OCI-LY3 (cell line): ENCODE data around the gene WEE1.

Experiments used
- H2AFZ ChIP-seq: fragments of 200-600, 300-600 bp; shearing (Covaris generic); 2 replicates; pipeline ENCODE4 v1.6.0; 2014; ENCODE audit warnings: antibody characterized with exemption, low read depth, low read length
- H3K27ac ChIP-seq: fragments of 200-600, 300-600 bp; sonication (generic); 2 replicates; pipeline ENCODE4 v1.5.1; 2014; ENCODE audit warnings: mild to moderate bottlenecking, low read length, moderate library complexity, mixed read lengths
- H3K27me3 ChIP-seq: fragments of 200-600, 300-600 bp; sonication (generic); 2 replicates; pipeline ENCODE4 v1.6.1; 2014; ENCODE audit warnings: low read depth, low read length, mixed read lengths
- H3K36me3 ChIP-seq: fragments of 200-600, 300-600 bp; sonication (generic); replicated peaks from 2 replicates; pipeline ENCODE3; 2014; ENCODE audit warnings: low read depth, low read length, mixed read lengths
- H3K4me1 ChIP-seq: fragments of 300-600, 200-600 bp; sonication (generic); 2 replicates; pipeline ENCODE4 v1.6.1; 2014; ENCODE audit warnings: low read length, mixed read lengths
- H3K4me2 ChIP-seq: fragments of 200-600, 300-600 bp; sonication (generic); 2 replicates; pipeline ENCODE4 v1.6.1; 2014; ENCODE audit warnings: low read length, mixed read lengths
- H3K4me3 ChIP-seq: fragments of 300-600, 200-600 bp; sonication (generic); 2 replicates; pipeline ENCODE4 v1.5.1; 2014; ENCODE audit warnings: antibody characterized with exemption, mild to moderate bottlenecking, low read length, moderate library complexity
- H3K79me2 ChIP-seq: fragments of 300-600, 200-600 bp; shearing (Covaris generic); 2 replicates; pipeline ENCODE4 v1.6.1; 2014; ENCODE audit warnings: mild to moderate bottlenecking, low read length, mixed read lengths
- H3K9ac ChIP-seq: fragments of 300-600, 200-600 bp; shearing (Covaris generic); 2 replicates; pipeline ENCODE4 v1.6.0; 2014; ENCODE audit warnings: mild to moderate bottlenecking, low read length, moderate library complexity
- H3K9me3 ChIP-seq: fragments of 200-600, 300-600 bp; shearing (Covaris generic); 2 replicates; pipeline ENCODE4 v1.6.1; 2014; ENCODE audit warnings: low read length, mixed read lengths; ENCODE audit not compliant: insufficient read depth
- H4K20me1 ChIP-seq: fragments of 200-600, 300-600 bp; sonication (generic); 2 replicates; pipeline ENCODE4 v1.6.1; 2016; ENCODE audit warnings: low read length, mixed read lengths; ENCODE audit not compliant: insufficient read depth
- CTCF ChIP-seq: fragments of 200-600, 300-600 bp; sonication (generic); IDR thresholded peaks from 2 replicates; pipeline ENCODE4 v1.5.1; 2014; ENCODE audit warnings: antibody characterized with exemption, low read length, low read depth
- EZH2phosphoT487 ChIP-seq: fragments of 200-600 bp; shearing (Covaris generic); IDR thresholded peaks from 2 replicates; pipeline ENCODE4 v1.6.1; 2018; ENCODE audit warnings: antibody characterized with exemption, mixed run types, low read depth

The WEE1 gene

GRCh38 chr11:9573052-9573774 lies at the start of gene WEE1:
Gene WEE1, plus strand, starts transcription at chr11:9573670. Its CDS starts 264 bp downstream, at chr11:9573934.
- peak within 1 kb of the TSS; percentile 62 for H2AFZ ChIP-seq

DNA sequence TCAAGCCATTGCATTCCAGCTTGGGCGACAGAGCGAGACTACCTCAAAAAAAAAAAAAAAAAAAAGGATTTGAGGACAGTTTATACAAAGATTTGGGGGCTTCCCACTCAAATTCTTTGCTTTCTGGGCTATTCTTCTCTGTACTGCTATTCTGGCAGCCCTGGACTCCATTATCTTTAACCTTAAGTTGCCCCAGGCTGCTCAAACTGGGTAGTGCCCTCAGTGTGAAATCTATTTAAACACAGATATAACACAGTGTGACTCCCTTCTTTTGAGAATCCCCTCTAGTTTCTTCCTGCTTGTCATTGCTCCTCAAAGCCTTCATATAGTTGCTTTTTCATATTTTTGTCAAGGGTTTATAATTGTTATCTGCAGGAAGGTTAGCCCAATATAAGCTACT lies 49.5 kb upstream of the WEE1 start:
- Histone ChIP-seq H3K36me3 (peaks cover 18% of the 10 kb centered on the region), H2AFZ (no peak overlapping the region), H4K20me1 (no peaks in the 10 kb centered on the region), H3K9me3 (no peaks in the 10 kb centered on the region), H3K27me3 (no peaks in the 10 kb centered on the region), H3K79me2 (no peaks in the 10 kb centered on the region), H3K4me1 (no peaks in the 10 kb centered on the region), H3K9ac (no peak overlapping the region), H3K4me2 (no peak overlapping the region), H3K4me3 (no peak overlapping the region), H3K27ac (no peak overlapping the region)
- no peak for TF ChIP-seq CTCF
- TF ChIP-seq EZH2phosphoT487, result no peak

More at GRCh38 chr11:9573052-9573774, at the start of gene WEE1:
- Histone ChIP-seq H3K27me3 (no peaks in the 10 kb centered on the region), H4K20me1 (peaks cover 25% of the 10 kb centered on the region; the same call in 1 of the 2 replicates), H3K27ac (peak within 1 kb of the TSS; percentile 80), H3K79me2 (peaks cover 54% of the 10 kb centered on the region), H3K36me3 (peaks cover 38% of the 10 kb centered on the region), H3K4me3 (peak within 1 kb of the TSS; percentile 95), H3K4me1 (peaks cover 55% of the 10 kb centered on the region), H3K9ac (peak within 1 kb of the TSS; percentile 89), H3K9me3 (no peaks in the 10 kb centered on the region), H3K4me2 (peak within 1 kb of the TSS; percentile 91)
- TF ChIP-seq CTCF, result no peak
- no peak for TF ChIP-seq EZH2phosphoT487

DNA sequence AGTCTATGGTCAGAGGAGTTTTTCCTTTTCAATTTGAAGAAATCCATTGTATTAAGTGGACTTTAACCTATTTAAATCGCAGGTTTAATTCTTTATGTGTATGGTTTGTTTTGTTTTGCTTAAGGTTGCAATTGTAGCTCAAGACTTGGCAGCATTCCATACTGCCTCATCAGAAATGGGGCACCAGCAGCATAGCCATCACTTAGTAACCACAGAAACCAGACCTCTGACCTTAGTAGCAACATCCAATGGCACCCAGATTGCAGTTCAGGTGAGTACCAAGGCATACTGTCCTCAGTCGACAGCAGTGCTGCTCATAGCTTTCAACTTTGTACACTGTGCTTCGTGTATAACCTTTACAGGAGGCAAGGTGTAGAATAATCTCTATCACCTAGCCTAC lies 48.4 kb upstream of the WEE1 start:
- H2AFZ ChIP-seq, result no peak overlapping the region
- peaks cover 15% of the 10 kb centered on the region for H3K36me3 ChIP-seq
- TF ChIP-seq CTCF, result no peak
- TF ChIP-seq EZH2phosphoT487, result no peak
- no peaks in the 10 kb centered on the region for H3K27me3 ChIP-seq
- no peaks in the 10 kb centered on the region for H3K9me3 ChIP-seq
- no peaks in the 10 kb centered on the region for H4K20me1 ChIP-seq
- no peak overlapping the region for H3K27ac ChIP-seq
- H3K4me1 ChIP-seq, result no peaks in the 10 kb centered on the region
- no peak overlapping the region for H3K9ac ChIP-seq
- H3K4me3 ChIP-seq, result no peak overlapping the region
- no peaks in the 10 kb centered on the region for H3K79me2 ChIP-seq
- H3K4me2 ChIP-seq, result no peak overlapping the region

- H3K79me2 ChIP-seq, result no peaks in the 10 kb centered on the region
- no peak overlapping the region for H3K4me2 ChIP-seq
- no peak overlapping the region for H2AFZ ChIP-seq
- no peak overlapping the region for H3K4me3 ChIP-seq
- H3K9ac ChIP-seq, result no peak overlapping the region
- H3K27ac ChIP-seq, result no peak overlapping the region
- H3K36me3 ChIP-seq, result peaks cover 15% of the 10 kb centered on the region
- H3K9me3 ChIP-seq, result no peaks in the 10 kb centered on the region
- H4K20me1 ChIP-seq, result no peaks in the 10 kb centered on the region
- TF ChIP-seq EZH2phosphoT487 (no peak), CTCF (no peak)
- H3K4me1 ChIP-seq, result no peaks in the 10 kb centered on the region
- no peaks in the 10 kb centered on the region for H3K27me3 ChIP-seq
Observed at GRCh38 chr11:9527481-9528135, 45.9 kb upstream of the WEE1 start.
